NCI-H82 treated with DMSO at 0.1 percent for 48 hours (cell line): ENCODE data around the gene LGALS12.

Experiments used
- DNase-seq: peaks from one replicate; lab custom pipeline; 2025; ENCODE audit not compliant: unreplicated experiment; lab: John Stamatoyannopoulos, UW

LGALS12 gene

GRCh38 chr11:63560506-63561180 lies 54.8 kb downstream of the LGALS12 start:
- DNase-seq = no peak

- DNase-seq = no peak
Measured at GRCh38 chr11:63563201-63564055, 57.5 kb downstream of the LGALS12 start, which contains the start of gene PLAAT2. TSS of gene PLAAT2 (minus strand) at chr11:63563379. CDS start at chr11:63563324, 55 bp downstream.

GRCh38 chr11:63564056-63564774 lies 58.3 kb downstream of the LGALS12 start:
- no peak for DNase-seq

- no peak for DNase-seq
Measured at GRCh38 chr11:63564784-63565350, 59.0 kb downstream of the LGALS12 start.
